ENCODE data around the gene CDH15. TPM values are rescaled to one million over a fixed set of nuclear protein-coding genes. Genes with fewer than 3 reads are reported as not detected.

Gene CDH15
- total RNA-seq, 1 donor from 2014 or later: 1.2 TPM

- DNase-seq (ENCODE audit: low spot score) (no peak), ATAC-seq (no peak)
- intact Hi-C loops (cut with DNase I): no loop called here
These were observed 31.1 kb upstream of the CDH15 start for GRCh38 chr16:89140401-89140800.

- no peak for DNase-seq (ENCODE audit: low spot score)
- ATAC-seq: no peak
- intact Hi-C loops (cut with DNase I): no loop called here
These were observed 30.3 kb upstream of the CDH15 start for GRCh38 chr16:89140981-89141883.

GRCh38 chr16:89141884-89142267 lies 29.7 kb upstream of the CDH15 start:
- ATAC-seq (no peak), DNase-seq (ENCODE audit: low spot score) (no peak)

GRCh38 chr16:89142474-89143195 lies 28.9 kb upstream of the CDH15 start:
- ATAC-seq: no peak
- intact Hi-C loops (cut with DNase I): no loop called here
- no peak for DNase-seq (ENCODE audit: low spot score)

More at GRCh38 chr16:89141884-89142267, 29.7 kb upstream of the CDH15 start:
- intact Hi-C loops (cut with DNase I): no loop called here

- intact Hi-C loops (cut with DNase I): no loop called here
- DNase-seq (ENCODE audit: low spot score) (no peak), ATAC-seq (no peak)
These were observed 28.3 kb upstream of the CDH15 start for GRCh38 chr16:89143201-89143741.

GRCh38 chr16:89143911-89144675 lies 27.5 kb upstream of the CDH15 start:
- intact Hi-C loops (cut with DNase I): no loop called here
- ATAC-seq (no peak), DNase-seq (ENCODE audit: low spot score) (no peak)

- no peak for ATAC-seq
- no peak for DNase-seq (ENCODE audit: low spot score)
- intact Hi-C loops (cut with DNase I): no loop called here
These were observed 26.9 kb upstream of the CDH15 start for GRCh38 chr16:89144681-89145080.

- intact Hi-C loops (cut with DNase I): no loop called here
- DNase-seq (ENCODE audit: low spot score): no peak
- no peak for ATAC-seq
These were observed 26.0 kb upstream of the CDH15 start for GRCh38 chr16:89145406-89146161.

GRCh38 chr16:89146211-89147005 lies 25.1 kb upstream of the CDH15 start:
- no peak for ATAC-seq
- intact Hi-C loops (cut with DNase I): no loop called here
- DNase-seq (ENCODE audit: low spot score): no peak

- intact Hi-C loops (cut with DNase I): no loop called here
- ATAC-seq (no peak), DNase-seq (ENCODE audit: low spot score) (no peak)
These were observed 24.3 kb upstream of the CDH15 start for GRCh38 chr16:89147085-89147817.

GRCh38 chr16:89149386-89149785 lies 22.2 kb upstream of the CDH15 start:
- ATAC-seq: no peak
- intact Hi-C loops (cut with DNase I): no loop called here
- DNase-seq (ENCODE audit: low spot score): no peak

GRCh38 chr16:89150090-89150835 lies 21.3 kb upstream of the CDH15 start:
- intact Hi-C loops (cut with DNase I): no loop called here
- DNase-seq (ENCODE audit: low spot score) (no peak), ATAC-seq (no peak)

GRCh38 chr16:89150981-89151380 lies 20.6 kb upstream of the CDH15 start:
- DNase-seq (ENCODE audit: low spot score): no peak
- intact Hi-C loops (cut with DNase I): no loop called here
- no peak for ATAC-seq

- no peak for ATAC-seq
These were observed 18.5 kb upstream of the CDH15 start for GRCh38 chr16:89152831-89153700.

GRCh38 chr16:89153848-89154271 lies 17.7 kb upstream of the CDH15 start:
- no peak for ATAC-seq
- intact Hi-C loops (cut with DNase I): no loop called here
- DNase-seq (ENCODE audit: low spot score): no peak

More at GRCh38 chr16:89152831-89153700, 18.5 kb upstream of the CDH15 start:
- intact Hi-C loops (cut with DNase I): no loop called here
- DNase-seq (ENCODE audit: low spot score): no peak
